Smooth muscle cell (in vitro differentiated cells): ENCODE measurements around the gene MTRF1. TPM values are rescaled to one million over a fixed set of nuclear protein-coding genes. Genes with fewer than 3 reads are reported as not detected.
A peak's percentile ranks its signal among the peaks of the same experiment; 100 is the strongest.

Experiments
- DNase-seq: peaks from one replicate; lab custom pipeline; 2025; ENCODE audit not compliant: unreplicated experiment; lab: John Stamatoyannopoulos, UW
- H2AFZ ChIP-seq: fragments of 200-600 bp; sonication (generic); 2 replicates; pipeline ENCODE4 v1.6.0; 2016; ENCODE audit warnings: antibody characterized with exemption, low read depth, mild to moderate bottlenecking
- H3F3A ChIP-seq: fragments of 200-600 bp; sonication (generic); 2 replicates; pipeline ENCODE4 v1.6.0; 2017; ENCODE audit warnings: antibody characterized with exemption, low read depth
- H3K27ac ChIP-seq: fragments of 200-600 bp; sonication (generic); 2 replicates; pipeline ENCODE4 v1.5.1; 2016; ENCODE audit warnings: low read depth, mild to moderate bottlenecking
- H3K27me3 ChIP-seq: fragments of 200-600 bp; sonication (generic); 2 replicates; pipeline ENCODE4 v1.6.1; 2016; ENCODE audit warnings: low read depth, mild to moderate bottlenecking
- H3K36me3 ChIP-seq: fragments of 200-600 bp; sonication (generic); 2 replicates; pipeline ENCODE4 v1.5.1; 2016; ENCODE audit warnings: low read depth
- H3K4me1 ChIP-seq: fragments of 200-600 bp; sonication (generic); 2 replicates; pipeline ENCODE4 v1.5.1; 2016; ENCODE audit warnings: low read depth
- H3K4me2 ChIP-seq: fragments of 200-600 bp; sonication (generic); 2 replicates; pipeline ENCODE4 v1.6.0; 2016; ENCODE audit warnings: mild to moderate bottlenecking
- H3K4me3 ChIP-seq: fragments of 200-600 bp; sonication (generic); 2 replicates; pipeline ENCODE4 v1.5.1; 2016; ENCODE audit warnings: mild to moderate bottlenecking
- H3K79me2 ChIP-seq: fragments of 200-600 bp; sonication (generic); 2 replicates; pipeline ENCODE4 v1.6.0; 2016; ENCODE audit warnings: low read depth, mild to moderate bottlenecking
- H3K9ac ChIP-seq: fragments of 200-600 bp; sonication (generic); 2 replicates; pipeline ENCODE4 v1.6.0; 2016; ENCODE audit warnings: low read depth
- H3K9me3 ChIP-seq: fragments of 200-600 bp; sonication (generic); replicated peaks from 2 replicates; pipeline ENCODE4 v1.5.1; 2016; ENCODE audit warnings: low read depth
- H4K20me1 ChIP-seq: fragments of 200-600 bp; sonication (generic); 2 replicates; pipeline ENCODE4 v1.6.0; 2016; ENCODE audit warnings: low read depth
- WGBS: methylation state at CpG from one replicate; pipeline ENCODE4 v1.1.7; 2016; ENCODE audit warnings: low lambda C conversion rate; 5-methylcytosine and 5-hydroxymethylcytosine counted together
- polyA plus RNA-seq: library from polyadenylated mRNA; unstranded; fragments of >200 nt; fragmentation: Nextera tagmentation; extraction: Ambion mirVana; gene quantifications from 2 replicates; pipeline ENCODE4 v1.2.1, GENCODE V29; 2016
- total RNA-seq: library from RNA; depleted of rRNA; stranded (reverse); fragments of >200 nt; gene quantifications from 2 replicates; pipeline ENCODE4 v1.2.3, GENCODE V29; 2014
- TF ChIP-seq, protein P1 (sequence below): fragments of 200-600 bp; sonication (generic); IDR thresholded peaks from 2 replicates; pipeline ENCODE4 v1.5.1; 2017; ENCODE audit warnings: borderline replicate concordance, mild to moderate bottlenecking, antibody characterized with exemption; ENCODE audit not compliant: insufficient read depth, poor library complexity, severe bottlenecking

The MTRF1 gene, protein sequence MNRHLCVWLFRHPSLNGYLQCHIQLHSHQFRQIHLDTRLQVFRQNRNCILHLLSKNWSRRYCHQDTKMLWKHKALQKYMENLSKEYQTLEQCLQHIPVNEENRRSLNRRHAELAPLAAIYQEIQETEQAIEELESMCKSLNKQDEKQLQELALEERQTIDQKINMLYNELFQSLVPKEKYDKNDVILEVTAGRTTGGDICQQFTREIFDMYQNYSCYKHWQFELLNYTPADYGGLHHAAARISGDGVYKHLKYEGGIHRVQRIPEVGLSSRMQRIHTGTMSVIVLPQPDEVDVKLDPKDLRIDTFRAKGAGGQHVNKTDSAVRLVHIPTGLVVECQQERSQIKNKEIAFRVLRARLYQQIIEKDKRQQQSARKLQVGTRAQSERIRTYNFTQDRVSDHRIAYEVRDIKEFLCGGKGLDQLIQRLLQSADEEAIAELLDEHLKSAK
- total RNA-seq: 4.7 and 9.8 TPM in 2 replicates
- 6.5 and 7.2 TPM in 2 replicates for polyA plus RNA-seq

DNA sequence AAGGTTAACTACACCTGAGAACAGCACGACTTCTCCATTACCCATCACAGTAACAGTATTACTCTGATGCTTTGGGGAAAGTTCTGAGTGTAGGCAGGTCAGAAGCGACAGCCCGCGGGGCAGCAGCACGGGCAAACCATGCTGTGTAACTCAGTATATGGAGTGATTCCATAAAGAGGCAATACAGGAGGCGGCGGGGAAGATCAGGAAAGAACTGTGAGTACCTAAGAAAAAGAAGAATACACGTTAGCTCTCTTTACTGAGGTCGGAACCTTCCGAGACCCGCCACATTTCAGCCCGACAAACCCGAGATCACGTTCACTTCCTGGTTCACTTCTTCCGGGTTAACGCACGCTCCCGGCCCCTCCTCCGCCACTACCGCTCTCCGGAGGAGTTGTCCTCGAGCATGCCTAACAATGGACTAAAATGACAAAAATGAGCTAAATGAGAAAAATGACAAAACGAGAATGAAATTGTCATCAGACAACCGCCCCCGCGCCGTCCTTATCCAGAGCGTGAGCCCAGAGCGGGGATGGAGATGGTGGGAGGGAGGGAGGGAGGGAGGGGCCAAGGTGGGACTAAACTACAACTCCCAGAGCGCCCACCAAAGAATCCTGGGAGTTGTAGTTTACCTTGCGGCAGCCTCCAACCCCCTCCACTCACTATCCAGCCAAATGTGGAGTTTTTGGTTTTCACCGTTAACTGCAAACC lies at the start of gene MTRF1:
MTRF1 (minus strand) TSS at position 316 of the 711 bp plus-strand sequence. CDS start 2,669 bp downstream, outside the sequence.
- H2AFZ ChIP-seq: peak within 1 kb of the TSS; percentile 98
- no peaks in the 10 kb centered on the region for H3F3A ChIP-seq
- H3K79me2 ChIP-seq: no peaks in the 10 kb centered on the region
- no peaks in the 10 kb centered on the region for H4K20me1 ChIP-seq
- 3% methylated on average over 32 of the region's 32 CpGs for WGBS
- no peaks in the 10 kb centered on the region for H3K27me3 ChIP-seq
- peak; percentile 8 for DNase-seq
- H3K27ac ChIP-seq: peak within 1 kb of the TSS; percentile 60
- peak within 1 kb of the TSS; percentile 92 for H3K4me2 ChIP-seq
- H3K4me3 ChIP-seq: peak within 1 kb of the TSS; percentile 95
- H3K4me1 ChIP-seq: peaks cover 3% of the 10 kb centered on the region
- no peaks in the 10 kb centered on the region for H3K36me3 ChIP-seq
- H3K9me3 ChIP-seq: peaks cover 8% of the 10 kb centered on the region
- peak within 1 kb of the TSS; percentile 60 for H3K9ac ChIP-seq
- TF ChIP-seq, protein P1, sequence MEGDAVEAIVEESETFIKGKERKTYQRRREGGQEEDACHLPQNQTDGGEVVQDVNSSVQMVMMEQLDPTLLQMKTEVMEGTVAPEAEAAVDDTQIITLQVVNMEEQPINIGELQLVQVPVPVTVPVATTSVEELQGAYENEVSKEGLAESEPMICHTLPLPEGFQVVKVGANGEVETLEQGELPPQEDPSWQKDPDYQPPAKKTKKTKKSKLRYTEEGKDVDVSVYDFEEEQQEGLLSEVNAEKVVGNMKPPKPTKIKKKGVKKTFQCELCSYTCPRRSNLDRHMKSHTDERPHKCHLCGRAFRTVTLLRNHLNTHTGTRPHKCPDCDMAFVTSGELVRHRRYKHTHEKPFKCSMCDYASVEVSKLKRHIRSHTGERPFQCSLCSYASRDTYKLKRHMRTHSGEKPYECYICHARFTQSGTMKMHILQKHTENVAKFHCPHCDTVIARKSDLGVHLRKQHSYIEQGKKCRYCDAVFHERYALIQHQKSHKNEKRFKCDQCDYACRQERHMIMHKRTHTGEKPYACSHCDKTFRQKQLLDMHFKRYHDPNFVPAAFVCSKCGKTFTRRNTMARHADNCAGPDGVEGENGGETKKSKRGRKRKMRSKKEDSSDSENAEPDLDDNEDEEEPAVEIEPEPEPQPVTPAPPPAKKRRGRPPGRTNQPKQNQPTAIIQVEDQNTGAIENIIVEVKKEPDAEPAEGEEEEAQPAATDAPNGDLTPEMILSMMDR: no peak

DNA sequence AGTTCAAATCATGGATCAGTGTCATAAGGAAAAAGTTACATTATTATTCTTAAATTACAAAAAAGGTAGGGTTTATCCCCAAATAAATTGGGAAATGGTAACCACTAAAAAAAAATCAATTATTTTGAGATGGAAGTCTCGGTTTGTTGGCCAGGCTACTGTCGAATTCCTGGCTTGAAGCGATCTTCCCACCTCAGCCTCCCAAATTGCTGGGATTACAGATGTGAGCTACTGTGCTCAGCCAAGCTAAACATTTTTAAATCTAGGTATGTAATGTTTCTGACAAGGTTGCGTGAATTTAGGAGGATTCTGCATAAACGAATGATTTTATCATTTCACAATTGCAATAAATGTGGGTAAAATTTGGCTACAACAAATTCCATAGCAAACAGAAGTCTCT lies 49.7 kb upstream of the MTRF1 start:
- Histone ChIP-seq H3K4me1 (peaks cover 26% of the 10 kb centered on the region), H4K20me1 (peaks cover 48% of the 10 kb centered on the region), H3K4me2 (peak overlapping the region; percentile 94), H3K9me3 (no peaks in the 10 kb centered on the region), H3K9ac (no peak overlapping the region), H2AFZ (no peak overlapping the region), H3K36me3 (no peaks in the 10 kb centered on the region), H3F3A (no peaks in the 10 kb centered on the region), H3K4me3 (peak overlapping the region; percentile 92), H3K27me3 (no peaks in the 10 kb centered on the region), H3K79me2 (peaks cover 65% of the 10 kb centered on the region), H3K27ac (no peak overlapping the region)
- WGBS: 30% methylated on average over 5 of the region's 5 CpGs
- TF ChIP-seq, protein P1: no peak
- DNase-seq: no peak

DNA sequence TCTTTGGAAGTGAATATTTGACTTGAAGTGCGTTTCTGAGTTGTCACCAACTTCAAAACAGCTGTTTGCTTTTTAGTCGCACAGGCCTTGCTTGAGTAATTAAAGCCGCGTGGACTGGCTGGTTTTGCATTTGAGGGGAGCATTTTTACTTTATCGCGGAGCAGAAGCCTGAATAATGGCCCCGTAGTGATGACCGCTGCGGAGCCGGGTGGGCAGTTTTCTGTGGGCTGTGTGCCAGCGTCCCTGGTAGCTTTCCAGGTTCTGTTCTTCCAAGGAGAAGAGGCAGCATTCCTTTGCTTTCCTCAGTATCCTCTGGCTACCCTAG lies 48.8 kb upstream of the MTRF1 start:
- Histone ChIP-seq H3K79me2 (peaks cover 56% of the 10 kb centered on the region), H2AFZ (peak overlapping the region; percentile 96), H3K4me2 (peak overlapping the region; percentile 94), H4K20me1 (peaks cover 44% of the 10 kb centered on the region), H3K4me1 (peaks cover 26% of the 10 kb centered on the region), H3K9ac (peak overlapping the region; percentile 71), H3K9me3 (no peaks in the 10 kb centered on the region), H3K36me3 (no peaks in the 10 kb centered on the region), H3F3A (no peaks in the 10 kb centered on the region), H3K27ac (peak overlapping the region; percentile 72), H3K4me3 (peak overlapping the region; percentile 92), H3K27me3 (no peaks in the 10 kb centered on the region)
- WGBS: 3% methylated on average over 11 of the region's 11 CpGs
- DNase-seq: peak; percentile 14
- TF ChIP-seq, protein P1: no peak
